ENCODE results near the gene SPPL3. TPM values are rescaled to one million over a fixed set of nuclear protein-coding genes. Genes with fewer than 3 reads are reported as not detected.

The SPPL3 gene
- total and polyA plus RNA-seq, 5 experiments from 2014 or later = 23.3 to 56.2 (median 37.3) TPM

- ATAC-seq = no peak
- Mint-ChIP-seq H3K9me3 (no peaks in the 10 kb centered on the region), H3K4me1 (peaks cover 11 to 31% (median 24%) of the 10 kb centered on the region in 4 donors), H3K27me3 (no peaks in the 10 kb centered on the region), H3K36me3 (peaks cover 5 to 43% (median 18%) of the 10 kb centered on the region in 3 donors), H3K4me3 (peak overlapping the region in 7 of 10 donors; percentile 91 to 95 (median 93)), H3K27ac (peak overlapping the region in 1 of 10 donors; percentile 95)
- DNase-seq = no peak
- POLR2A ChIA-PET = no interaction called here
These were observed 177.2 kb downstream of the SPPL3 start for GRCh38 chr12:120726961-120727360.

GRCh38 chr12:120726510-120726793 is 177.7 kb downstream of the SPPL3 start:
- ATAC-seq (no peak), DNase-seq (no peak)
- Mint-ChIP-seq H3K4me3 (peak overlapping the region; percentile 90 to 96 (median 93)), H3K27ac (peak overlapping the region in 9 of 10 donors; percentile 45 to 95 (median 80)), H3K9me3 (no peaks in the 10 kb centered on the region), H3K4me1 (peaks cover 11 to 32% (median 26%) of the 10 kb centered on the region in 4 donors), H3K27me3 (no peaks in the 10 kb centered on the region), H3K36me3 (peaks cover 5 to 46% (median 18%) of the 10 kb centered on the region in 3 donors)
- POLR2A ChIA-PET = no interaction called here

- POLR2A ChIA-PET = interaction anchor here (0.6 kb wide), 1 partner anchor 1170 kb away, joined by 4 read pairs; no protein-coding TSS in a partner anchor
- ATAC-seq (peak; percentile 99 to 100), DNase-seq (peak; percentile 80 to 94 (median 87))
- H3K27ac Mint-ChIP-seq = peak within 1 kb of the TSS; percentile 45 to 95 (median 83)
- H3K9me3 Mint-ChIP-seq = no peaks in the 10 kb centered on the region
- H3K4me1 Mint-ChIP-seq = peaks cover 11 to 32% (median 26%) of the 10 kb centered on the region in 4 donors
- no peaks in the 10 kb centered on the region for H3K27me3 Mint-ChIP-seq
- H3K4me3 Mint-ChIP-seq = peak within 1 kb of the TSS; percentile 90 to 96 (median 93)
- H3K36me3 Mint-ChIP-seq = peaks cover 5 to 50% (median 18%) of the 10 kb centered on the region in 3 donors
These were observed 178.3 kb downstream of the SPPL3 start, which contains the start of gene ACADS for GRCh38 chr12:120725659-120726509. TSS of gene ACADS (plus strand) at chr12:120725826. CDS start at chr12:120725886, 60 bp downstream.

GRCh38 chr12:120725151-120725658 is 179.0 kb downstream of the SPPL3 start:
- Mint-ChIP-seq H3K9me3 (no peaks in the 10 kb centered on the region), H3K36me3 (peaks cover under 1 to 48% (median 14%) of the 10 kb centered on the region in 3 donors), H3K4me3 (peak overlapping the region; percentile 79 to 95 (median 93)), H3K27me3 (no peaks in the 10 kb centered on the region), H3K27ac (peak overlapping the region in 9 of 10 donors; percentile 4 to 71 (median 56)), H3K4me1 (peaks cover 10 to 32% (median 26%) of the 10 kb centered on the region in 4 donors)
- POLR2A ChIA-PET = interaction anchor here (0.6 kb wide), 1 partner anchor 1171 kb away, joined by 4 read pairs; no protein-coding TSS in a partner anchor
- DNase-seq = no peak
- no peak for ATAC-seq

GRCh38 chr12:120724720-120725119 is 179.4 kb downstream of the SPPL3 start:
- DNase-seq (no peak), ATAC-seq (no peak)
- H3K27me3 Mint-ChIP-seq = no peaks in the 10 kb centered on the region
- peak overlapping the region in 8 of 10 donors; percentile 4 to 71 (median 56) for H3K27ac Mint-ChIP-seq
- H3K9me3 Mint-ChIP-seq = no peaks in the 10 kb centered on the region
- peaks cover 8 to 32% (median 26%) of the 10 kb centered on the region in 4 donors for H3K4me1 Mint-ChIP-seq
- peaks cover 0 to 50% (median 14%) of the 10 kb centered on the region in 3 donors for H3K36me3 Mint-ChIP-seq
- POLR2A ChIA-PET = no interaction called here
- peak overlapping the region; percentile 79 to 95 (median 93) for H3K4me3 Mint-ChIP-seq

- DNase-seq (no peak), ATAC-seq (no peak)
- Mint-ChIP-seq H3K4me3 (no peak overlapping the region), H3K9me3 (no peaks in the 10 kb centered on the region), H3K27ac (no peak overlapping the region), H3K36me3 (peaks cover 4 to 53% (median 20%) of the 10 kb centered on the region in 3 donors), H3K4me1 (peaks cover 11 to 38% (median 29%) of the 10 kb centered on the region in 4 donors), H3K27me3 (no peaks in the 10 kb centered on the region)
- POLR2A ChIA-PET = interaction anchor here (0.9 kb wide), 1 partner anchor 221 kb away, joined by 3 read pairs; no protein-coding TSS in a partner anchor
These were observed 181.4 kb downstream of the SPPL3 start for GRCh38 chr12:120722784-120723183.

- no peak overlapping the region for H3K4me3 Mint-ChIP-seq
- ATAC-seq (no peak), DNase-seq (no peak)
- no peak overlapping the region for H3K27ac Mint-ChIP-seq
- H3K36me3 Mint-ChIP-seq = peaks cover 4 to 62% (median 22%) of the 10 kb centered on the region in 3 donors
- no peaks in the 10 kb centered on the region for H3K9me3 Mint-ChIP-seq
- no peaks in the 10 kb centered on the region for H3K27me3 Mint-ChIP-seq
- POLR2A ChIA-PET = interaction anchor here (0.9 kb wide), 1 partner anchor 222 kb away, joined by 3 read pairs; no protein-coding TSS in a partner anchor
- H3K4me1 Mint-ChIP-seq = peaks cover 11 to 33% (median 28%) of the 10 kb centered on the region in 4 donors
These were observed 182.3 kb downstream of the SPPL3 start for GRCh38 chr12:120721866-120722265.

GRCh38 chr12:120720987-120721801 is 183.0 kb downstream of the SPPL3 start:
- H3K27ac Mint-ChIP-seq = no peak overlapping the region
- no peak for ATAC-seq
- no peaks in the 10 kb centered on the region for H3K27me3 Mint-ChIP-seq
- no peak overlapping the region for H3K4me3 Mint-ChIP-seq
- peaks cover 12 to 26% (median 22%) of the 10 kb centered on the region in 4 donors for H3K4me1 Mint-ChIP-seq
- H3K36me3 Mint-ChIP-seq = peaks cover 8 to 69% (median 28%) of the 10 kb centered on the region in 3 donors
- POLR2A ChIA-PET = no interaction called here
- no peaks in the 10 kb centered on the region for H3K9me3 Mint-ChIP-seq
- DNase-seq = no peak

- DNase-seq (no peak), ATAC-seq (no peak)
- Mint-ChIP-seq H3K4me3 (no peak overlapping the region), H3K27ac (no peak overlapping the region), H3K27me3 (no peaks in the 10 kb centered on the region), H3K36me3 (peaks cover 8 to 75% (median 28%) of the 10 kb centered on the region in 3 donors), H3K9me3 (no peaks in the 10 kb centered on the region), H3K4me1 (peaks cover 10 to 23% (median 18%) of the 10 kb centered on the region in 4 donors)
- POLR2A ChIA-PET = no interaction called here
These were observed 183.7 kb downstream of the SPPL3 start for GRCh38 chr12:120720234-120720986.

- peaks cover 7 to 15% (median 10%) of the 10 kb centered on the region in 4 donors for H3K4me1 Mint-ChIP-seq
These were observed 184.5 kb downstream of the SPPL3 start for GRCh38 chr12:120719496-120720233.

GRCh38 chr12:120719072-120719471 is 185.1 kb downstream of the SPPL3 start:
- Mint-ChIP-seq H3K36me3 (peaks cover 8 to 87% (median 28%) of the 10 kb centered on the region in 3 donors), H3K4me1 (peaks cover 7 to 13% (median 9%) of the 10 kb centered on the region in 4 donors), H3K27ac (no peak overlapping the region), H3K4me3 (no peak overlapping the region), H3K27me3 (no peaks in the 10 kb centered on the region), H3K9me3 (no peaks in the 10 kb centered on the region)
- ATAC-seq (no peak), DNase-seq (no peak)
- POLR2A ChIA-PET = no interaction called here

More at GRCh38 chr12:120719496-120720233, 184.5 kb downstream of the SPPL3 start:
- Mint-ChIP-seq H3K9me3 (no peaks in the 10 kb centered on the region), H3K27ac (no peak overlapping the region), H3K4me3 (no peak overlapping the region), H3K36me3 (peaks cover 8 to 82% (median 28%) of the 10 kb centered on the region in 3 donors), H3K27me3 (no peaks in the 10 kb centered on the region)
- DNase-seq (no peak), ATAC-seq (no peak)
- POLR2A ChIA-PET = no interaction called here
